OCI-LY7 (cell line): ENCODE data around the gene ADAMTS2.

Experiments used
- EZH2phosphoT487 ChIP-seq: fragments of 200-600 bp; sonication (generic); IDR thresholded peaks from 2 replicates; pipeline ENCODE4 v1.6.1; 2018; ENCODE audit warnings: low read depth, borderline replicate concordance, mild to moderate bottlenecking, mixed run types, antibody characterized with exemption, low read length, moderate library complexity, mixed read lengths
- TF ChIP-seq, protein P1 (sequence below): fragments of 200-600 bp; sonication (generic); conservative IDR thresholded peaks from 2 replicates; pipeline ENCODE4 v1.5.1; 2014; ENCODE audit warnings: mild to moderate bottlenecking, antibody characterized with exemption, low read length, moderate library complexity, mixed read lengths

DNA sequence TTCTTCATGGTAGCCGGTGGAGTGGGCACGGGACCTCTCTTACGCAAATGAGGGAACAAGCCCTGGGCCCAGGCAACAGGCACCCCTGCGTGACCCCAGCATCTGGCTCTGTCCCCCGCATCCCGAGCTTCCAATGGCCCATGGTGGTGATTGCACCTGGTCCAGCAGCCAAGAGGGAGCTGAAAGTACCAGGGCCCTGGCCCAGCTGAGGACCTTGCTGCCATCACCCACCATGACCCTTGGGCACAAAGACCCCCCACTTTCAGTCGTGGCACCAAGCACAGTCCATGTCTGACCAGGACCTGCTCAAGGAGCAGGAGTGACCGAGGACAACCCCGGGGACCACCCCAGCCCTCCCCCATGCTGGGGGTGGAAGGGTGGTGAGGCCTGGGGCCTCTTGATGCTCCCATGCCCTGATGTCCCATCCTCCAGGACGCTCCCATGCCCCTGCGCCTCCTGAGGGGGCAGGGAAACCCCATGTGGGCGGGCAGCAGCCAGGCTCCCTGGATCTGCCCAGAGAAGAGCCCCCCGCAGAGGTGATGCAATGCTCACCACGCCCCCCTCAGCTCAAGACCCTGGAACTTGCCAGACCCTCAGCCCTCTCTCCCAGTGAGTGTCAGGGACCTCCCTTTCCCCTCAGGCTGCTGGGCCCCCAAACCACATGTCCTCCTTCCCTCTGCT is 123.9 kb downstream of the ADAMTS2 start:
- TF ChIP-seq, protein P1, sequence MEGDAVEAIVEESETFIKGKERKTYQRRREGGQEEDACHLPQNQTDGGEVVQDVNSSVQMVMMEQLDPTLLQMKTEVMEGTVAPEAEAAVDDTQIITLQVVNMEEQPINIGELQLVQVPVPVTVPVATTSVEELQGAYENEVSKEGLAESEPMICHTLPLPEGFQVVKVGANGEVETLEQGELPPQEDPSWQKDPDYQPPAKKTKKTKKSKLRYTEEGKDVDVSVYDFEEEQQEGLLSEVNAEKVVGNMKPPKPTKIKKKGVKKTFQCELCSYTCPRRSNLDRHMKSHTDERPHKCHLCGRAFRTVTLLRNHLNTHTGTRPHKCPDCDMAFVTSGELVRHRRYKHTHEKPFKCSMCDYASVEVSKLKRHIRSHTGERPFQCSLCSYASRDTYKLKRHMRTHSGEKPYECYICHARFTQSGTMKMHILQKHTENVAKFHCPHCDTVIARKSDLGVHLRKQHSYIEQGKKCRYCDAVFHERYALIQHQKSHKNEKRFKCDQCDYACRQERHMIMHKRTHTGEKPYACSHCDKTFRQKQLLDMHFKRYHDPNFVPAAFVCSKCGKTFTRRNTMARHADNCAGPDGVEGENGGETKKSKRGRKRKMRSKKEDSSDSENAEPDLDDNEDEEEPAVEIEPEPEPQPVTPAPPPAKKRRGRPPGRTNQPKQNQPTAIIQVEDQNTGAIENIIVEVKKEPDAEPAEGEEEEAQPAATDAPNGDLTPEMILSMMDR = no peak
- no peak for TF ChIP-seq EZH2phosphoT487
